HAP-1 (cell line): ENCODE data around the gene CAGE1.

Source experiments
- DNase-seq, 2 experiments: peaks; one replicate each; pipeline ENCODE4 v3.0.0-alpha.2; 2016 to 2020; ENCODE audit warnings: low spot score in 2 of 2
- H3K27me3 ChIP-seq: fragments of 250-450 bp; sonication (Bioruptor Pico); 2 replicates; pipeline ENCODE4 v1.5.1; 2020; ENCODE audit warnings: low read depth, mild to moderate bottlenecking, moderate library complexity
- H3K36me3 ChIP-seq: fragments of 250-450 bp; sonication (Bioruptor Pico); replicated peaks from 2 replicates; pipeline ENCODE4 v1.5.1; 2020; ENCODE audit warnings: mild to moderate bottlenecking
- H3K4me1 ChIP-seq: fragments of 250-450 bp; sonication (Bioruptor Pico); 2 replicates; pipeline ENCODE4 v1.5.1; 2020; ENCODE audit warnings: mild to moderate bottlenecking
- H3K4me3 ChIP-seq: fragments of 250-450 bp; sonication (Bioruptor Pico); 2 replicates; pipeline ENCODE4 v1.5.1; 2020; ENCODE audit warnings: mild to moderate bottlenecking, moderate library complexity
- H3K9me3 ChIP-seq: fragments of 250-450 bp; sonication (Bioruptor Pico); 2 replicates; pipeline ENCODE4 v1.5.1; 2020; ENCODE audit warnings: mild to moderate bottlenecking, moderate library complexity
- in situ Hi-C: fragments of 300-500 bp; cut with MboI; formaldehyde crosslinking; loops from 3 replicates; pipeline ENCODE4 v1.14.3; 2020; ENCODE audit warnings: low sequenced_read_pairs, inconsistent platforms, mixed read lengths

CAGE1 gene

GRCh38 chr6:7301702-7302101, 87.8 kb downstream of the CAGE1 start:
- Histone ChIP-seq H3K4me3 (no peak overlapping the region), H3K9me3 (no peaks in the 10 kb centered on the region), H3K36me3 (peaks cover 88% of the 10 kb centered on the region), H3K4me1 (no peaks in the 10 kb centered on the region), H3K27me3 (no peaks in the 10 kb centered on the region)
- in situ Hi-C loops = loop anchor here (5.0 kb wide), 1 partner anchor 91 kb away; no protein-coding TSS in a partner anchor
- no peak for DNase-seq

- H3K27me3 ChIP-seq = no peaks in the 10 kb centered on the region
- H3K4me1 ChIP-seq = no peaks in the 10 kb centered on the region
- in situ Hi-C loops = loop anchor here (5.0 kb wide), 1 partner anchor 91 kb away; no protein-coding TSS in a partner anchor
- DNase-seq = no peak
- H3K9me3 ChIP-seq = no peaks in the 10 kb centered on the region
- H3K4me3 ChIP-seq = no peak overlapping the region
- H3K36me3 ChIP-seq = peaks cover 89% of the 10 kb centered on the region
Observed at GRCh38 chr6:7300926-7301325, 88.6 kb downstream of the CAGE1 start.

- no peak overlapping the region for H3K4me3 ChIP-seq
- no peaks in the 10 kb centered on the region for H3K9me3 ChIP-seq
- no peaks in the 10 kb centered on the region for H3K27me3 ChIP-seq
- H3K36me3 ChIP-seq = peaks cover 86% of the 10 kb centered on the region
- H3K4me1 ChIP-seq = no peaks in the 10 kb centered on the region
- DNase-seq = no peak
- in situ Hi-C loops = loop anchor here (25.0 kb wide), 1 partner anchor 589 kb away; no protein-coding TSS in a partner anchor
Observed at GRCh38 chr6:7298113-7298512, 91.4 kb downstream of the CAGE1 start.

GRCh38 chr6:7296602-7297001, 92.9 kb downstream of the CAGE1 start:
- Histone ChIP-seq H3K27me3 (no peaks in the 10 kb centered on the region), H3K36me3 (peaks cover 79% of the 10 kb centered on the region), H3K4me3 (no peak overlapping the region), H3K4me1 (no peaks in the 10 kb centered on the region), H3K9me3 (no peaks in the 10 kb centered on the region)
- no peak for DNase-seq
- in situ Hi-C loops = loop anchor here (25.0 kb wide), 1 partner anchor 591 kb away; no protein-coding TSS in a partner anchor

DNA sequence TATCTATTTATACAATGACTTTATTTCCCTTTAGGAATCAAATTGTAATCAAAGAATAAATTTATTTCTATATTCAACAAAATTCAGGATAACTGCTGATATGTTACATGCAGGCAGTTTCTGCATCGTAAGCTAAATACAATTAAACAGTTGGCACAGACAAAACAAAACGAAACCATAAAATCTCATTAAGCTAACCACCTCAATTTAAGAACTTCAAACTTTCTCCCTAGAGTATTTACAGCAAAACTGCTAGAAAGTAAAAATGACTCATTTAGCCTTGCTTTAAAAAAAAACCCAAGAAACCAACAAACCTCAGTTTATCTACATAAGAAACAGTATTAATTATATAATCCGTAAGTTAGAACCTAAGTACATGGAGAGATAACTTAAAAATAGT, 93.6 kb downstream of the CAGE1 start:
- in situ Hi-C loops = loop anchor here (25.0 kb wide), 1 partner anchor 591 kb away; no protein-coding TSS in a partner anchor
- no peak for DNase-seq
- Histone ChIP-seq H3K36me3 (peaks cover 73% of the 10 kb centered on the region), H3K9me3 (no peaks in the 10 kb centered on the region), H3K4me1 (no peaks in the 10 kb centered on the region), H3K4me3 (no peak overlapping the region), H3K27me3 (no peaks in the 10 kb centered on the region)

DNA sequence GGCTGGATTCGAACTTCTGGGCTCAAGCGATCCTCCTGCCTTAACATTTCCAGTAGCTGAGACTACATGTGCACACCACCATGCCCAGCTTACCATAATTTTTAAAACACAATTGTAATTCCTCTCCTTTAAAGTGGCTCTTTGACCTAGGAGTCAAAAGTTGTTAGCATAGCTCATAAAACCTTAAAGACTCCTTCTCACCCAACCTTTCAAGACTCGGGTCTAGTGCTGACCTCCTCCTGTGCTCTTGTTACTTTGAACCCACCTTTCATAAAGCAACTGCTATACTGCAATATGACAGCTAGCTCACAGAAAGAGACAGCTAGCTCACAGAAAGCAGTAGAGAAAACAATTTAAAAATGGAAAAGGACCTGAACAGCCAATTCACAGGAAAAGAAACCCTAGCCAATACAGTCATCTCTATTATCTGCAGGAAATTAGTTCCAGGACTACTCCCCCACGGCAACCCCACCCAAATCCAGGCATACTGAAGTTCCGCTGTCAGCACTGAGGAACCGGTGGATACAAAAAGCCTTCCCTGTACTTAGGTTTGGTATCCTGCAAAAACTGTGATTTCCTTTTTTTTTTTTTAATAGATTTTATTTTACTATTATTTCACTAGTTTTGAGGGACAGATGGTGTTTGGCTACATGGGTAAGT, 96.8 kb downstream of the CAGE1 start:
- no peaks in the 10 kb centered on the region for H3K9me3 ChIP-seq
- in situ Hi-C loops = loop anchor here (25.0 kb wide), 1 partner anchor 595 kb away; no protein-coding TSS in a partner anchor
- no peaks in the 10 kb centered on the region for H3K27me3 ChIP-seq
- H3K36me3 ChIP-seq = peaks cover 71% of the 10 kb centered on the region
- no peak overlapping the region for H3K4me3 ChIP-seq
- H3K4me1 ChIP-seq = no peaks in the 10 kb centered on the region
- DNase-seq = no peak

- H3K27me3 ChIP-seq = no peaks in the 10 kb centered on the region
- H3K4me3 ChIP-seq = no peak overlapping the region
- H3K4me1 ChIP-seq = no peaks in the 10 kb centered on the region
- in situ Hi-C loops = loop anchor here (25.0 kb wide), 1 partner anchor 597 kb away; no protein-coding TSS in a partner anchor
- DNase-seq = no peak
- peaks cover 56% of the 10 kb centered on the region for H3K36me3 ChIP-seq
- no peaks in the 10 kb centered on the region for H3K9me3 ChIP-seq
Observed at GRCh38 chr6:7290079-7290478, 99.5 kb downstream of the CAGE1 start.

GRCh38 chr6:7285416-7285815, 104.1 kb downstream of the CAGE1 start:
- Histone ChIP-seq H3K9me3 (no peaks in the 10 kb centered on the region), H3K4me1 (no peaks in the 10 kb centered on the region), H3K4me3 (no peak overlapping the region), H3K27me3 (no peaks in the 10 kb centered on the region), H3K36me3 (peaks cover 33% of the 10 kb centered on the region)
- no peak for DNase-seq
- in situ Hi-C loops = loop anchor here (25.0 kb wide), 1 partner anchor 602 kb away; no protein-coding TSS in a partner anchor

GRCh38 chr6:7283676-7284075, 105.9 kb downstream of the CAGE1 start:
- in situ Hi-C loops = loop anchor here (25.0 kb wide), 1 partner anchor 604 kb away; no protein-coding TSS in a partner anchor
- Histone ChIP-seq H3K4me1 (no peaks in the 10 kb centered on the region), H3K36me3 (peaks cover 16% of the 10 kb centered on the region), H3K27me3 (no peaks in the 10 kb centered on the region), H3K9me3 (no peaks in the 10 kb centered on the region), H3K4me3 (no peak overlapping the region)
- no peak for DNase-seq

- peaks cover 4% of the 10 kb centered on the region for H3K36me3 ChIP-seq
- H3K4me1 ChIP-seq = no peaks in the 10 kb centered on the region
- no peak overlapping the region for H3K4me3 ChIP-seq
- no peaks in the 10 kb centered on the region for H3K27me3 ChIP-seq
- no peaks in the 10 kb centered on the region for H3K9me3 ChIP-seq
- in situ Hi-C loops = loop anchor here (25.0 kb wide), 1 partner anchor 605 kb away; no protein-coding TSS in a partner anchor
- DNase-seq = no peak
Observed at GRCh38 chr6:7282097-7282906, 107.2 kb downstream of the CAGE1 start.
